ENCODE data around the gene CTTNBP2.

GRCh38 chr7:117818232-117818631, 55.0 kb downstream of the CTTNBP2 start:
- no peak for TF ChIP-seq POLR2A (IDR thresholded peaks at IDR 0.05; ENCODE audit: low read depth, low read length)
- TF ChIP-seq POLR2AphosphoS5 (IDR thresholded peaks at IDR 0.05; ENCODE audit: low read depth, low read length) = no peak
- TF ChIP-seq TAF1 (IDR thresholded peaks at IDR 0.05; ENCODE audit: borderline replicate concordance, low read depth, low read length) = no peak

Measured in GM12892 (cell line).